ENCODE data around the gene ANKRD26.
"Not testable (repeated sequence)": the region's sequence is repeated elsewhere in the genome, so short reads cannot be mapped to it uniquely, and the experiment has no call there.

ANKRD26 gene

GRCh38 chr10:27052656-27053055 is 47.6 kb downstream of the ANKRD26 start:
- ATAC-seq (ENCODE audit: low read depth) (no peak), DNase-seq (ENCODE audit: low spot score) (no peak)
- no peak for TF ChIP-seq CTCF (IDR thresholded peaks at IDR 0.05; ENCODE audit: poor library complexity, severe bottlenecking)
- Histone ChIP-seq H3K27ac (ENCODE audit: poor library complexity, severe bottlenecking) (no peak overlapping the region), H3K9me3 (ENCODE audit: severe bottlenecking) (no peaks in the 10 kb centered on the region), H3K4me3 (ENCODE audit: severe bottlenecking) (no peak overlapping the region), H3K4me1 (ENCODE audit: insufficient read depth, poor library complexity, severe bottlenecking) (no peaks in the 10 kb centered on the region), H3K36me3 (ENCODE audit: low read depth) (peaks cover 59% of the 10 kb centered on the region), H3K27me3 (ENCODE audit: insufficient read depth, poor library complexity, severe bottlenecking) (no peaks in the 10 kb centered on the region)

- DNase-seq (ENCODE audit: low spot score); H3K27ac ChIP-seq (ENCODE audit: poor library complexity, severe bottlenecking); H3K4me1 ChIP-seq (ENCODE audit: insufficient read depth, poor library complexity, severe bottlenecking); H3K4me3 ChIP-seq (ENCODE audit: severe bottlenecking); H3K27me3 ChIP-seq (ENCODE audit: insufficient read depth, poor library complexity, severe bottlenecking); H3K9me3 ChIP-seq (ENCODE audit: severe bottlenecking); ATAC-seq (ENCODE audit: low read depth): not testable (repeated sequence)
- peaks cover 51% of the 10 kb centered on the region for H3K36me3 ChIP-seq (ENCODE audit: low read depth)
Measured at GRCh38 chr10:27045247-27045646, 55.0 kb downstream of the ANKRD26 start.

GRCh38 chr10:27041196-27041595 is 59.1 kb downstream of the ANKRD26 start:
- no peak for TF ChIP-seq CTCF (IDR thresholded peaks at IDR 0.05; ENCODE audit: poor library complexity, severe bottlenecking)
- DNase-seq (ENCODE audit: low spot score) = no peak
- no peak overlapping the region for H3K4me3 ChIP-seq (ENCODE audit: severe bottlenecking)
- H3K9me3 ChIP-seq (ENCODE audit: severe bottlenecking) = no peaks in the 10 kb centered on the region
- ATAC-seq (ENCODE audit: low read depth) = no peak
- no peak overlapping the region for H3K27ac ChIP-seq (ENCODE audit: poor library complexity, severe bottlenecking)
- no peaks in the 10 kb centered on the region for H3K27me3 ChIP-seq (ENCODE audit: insufficient read depth, poor library complexity, severe bottlenecking)
- no peaks in the 10 kb centered on the region for H3K4me1 ChIP-seq (ENCODE audit: insufficient read depth, poor library complexity, severe bottlenecking)
- H3K36me3 ChIP-seq (ENCODE audit: low read depth) = peaks cover 54% of the 10 kb centered on the region

- no peak for DNase-seq (ENCODE audit: low spot score)
- H3K36me3 ChIP-seq (ENCODE audit: low read depth) = peaks cover 48% of the 10 kb centered on the region
- no peak for ATAC-seq (ENCODE audit: low read depth)
Measured at GRCh38 chr10:27038168-27038567, 62.1 kb downstream of the ANKRD26 start.

GRCh38 chr10:27035163-27035562 is 65.1 kb downstream of the ANKRD26 start:
- Histone ChIP-seq H3K27me3 (ENCODE audit: insufficient read depth, poor library complexity, severe bottlenecking) (no peaks in the 10 kb centered on the region), H3K4me3 (ENCODE audit: severe bottlenecking) (no peak overlapping the region), H3K9me3 (ENCODE audit: severe bottlenecking) (no peaks in the 10 kb centered on the region), H3K4me1 (ENCODE audit: insufficient read depth, poor library complexity, severe bottlenecking) (no peaks in the 10 kb centered on the region), H3K36me3 (ENCODE audit: low read depth) (peaks cover 59% of the 10 kb centered on the region), H3K27ac (ENCODE audit: poor library complexity, severe bottlenecking) (no peak overlapping the region)
- ATAC-seq (ENCODE audit: low read depth) (no peak), DNase-seq (ENCODE audit: low spot score) (no peak)
- TF ChIP-seq CTCF (IDR thresholded peaks at IDR 0.05; ENCODE audit: poor library complexity, severe bottlenecking) = no peak

More at GRCh38 chr10:27038168-27038567, 62.1 kb downstream of the ANKRD26 start:
- H3K27me3 ChIP-seq (ENCODE audit: insufficient read depth, poor library complexity, severe bottlenecking) = no peaks in the 10 kb centered on the region
- no peaks in the 10 kb centered on the region for H3K4me1 ChIP-seq (ENCODE audit: insufficient read depth, poor library complexity, severe bottlenecking)
- TF ChIP-seq CTCF (IDR thresholded peaks at IDR 0.05; ENCODE audit: poor library complexity, severe bottlenecking) = no peak
- H3K27ac ChIP-seq (ENCODE audit: poor library complexity, severe bottlenecking) = no peak overlapping the region
- no peaks in the 10 kb centered on the region for H3K9me3 ChIP-seq (ENCODE audit: severe bottlenecking)
- no peak overlapping the region for H3K4me3 ChIP-seq (ENCODE audit: severe bottlenecking)
